Activated CD4-positive, alpha-beta T cell treated with anti-CD3 and anti-CD28 coated beads, Interleukin-2, Interleukin-4, amounts not matched to agents 100 ng/mL and 50 ng/mL, durations not matched to agents 16 hours and 8 hours (primary cell): ENCODE results near the gene CT45A6.
"Not testable (repeated sequence)": the region's sequence is repeated elsewhere in the genome, so short reads cannot be mapped to it uniquely, and the experiment has no call there.

Experiments used
- DNase-seq: peaks from one replicate; pipeline ENCODE4 v3.0.0-alpha.2; 2020; ENCODE audit warnings: low spot score

The CT45A6 gene

GRCh38 chrX:135802687-135803086 lies at the start of gene CT45A6:
Gene CT45A6 (minus strand): TSS chrX:135802787. CDS start chrX:135798993, 3,794 bp downstream.
- not testable (repeated sequence) for DNase-seq

- not testable (repeated sequence) for DNase-seq
Measured at GRCh38 chrX:135837180-135837579, 34.6 kb upstream of the CT45A6 start, which contains the start of gene CT45A7. Gene CT45A7 (minus strand): TSS chrX:135837280. CDS start chrX:135833533, 3,747 bp downstream.

GRCh38 chrX:135819912-135820311 lies 17.3 kb upstream of the CT45A6 start, which contains the start of gene CT45A2:
Gene CT45A2 (minus strand): TSS chrX:135820012. CDS start chrX:135816265, 3,747 bp downstream.
- DNase-seq: not testable (repeated sequence)

GRCh38 chrX:135785403-135785802 lies 17.2 kb downstream of the CT45A6 start, which contains the start of gene CT45A5:
Gene CT45A5 (minus strand): TSS chrX:135785503. CDS start chrX:135781729, 3,774 bp downstream.
- not testable (repeated sequence) for DNase-seq

GRCh38 chrX:135768091-135768490 lies 34.5 kb downstream of the CT45A6 start, which contains the start of gene CT45A3:
Gene CT45A3 (minus strand): TSS chrX:135768191. CDS start chrX:135764444, 3,747 bp downstream.
- not testable (repeated sequence) for DNase-seq

- DNase-seq: not testable (repeated sequence)
Measured at GRCh38 chrX:135744739-135745138, 57.8 kb downstream of the CT45A6 start.
